GM23338 (cell line): Measurements from ENCODE around the gene CACNA2D3. TPM values are rescaled to one million over a fixed set of nuclear protein-coding genes. Genes with fewer than 3 reads are reported as not detected.

Source experiments
- CREB1 ChIP-seq: fragments of 250-450 bp; sonication (Bioruptor Pico); IDR thresholded peaks from 2 replicates; pipeline ENCODE4 v1.5.0; 2020; ENCODE audit warnings: low read depth, mild to moderate bottlenecking, moderate library complexity
- CTCF ChIP-seq, 2 experiments: fragments of 200-600 bp in 1 of 2; sonication (generic) in 1 of 2; conservative IDR thresholded peaks; 2 replicates each; pipeline versions ENCODE4 v1.5.1 to v1.6.1; 2016 to 2017; ENCODE audit warnings: antibody characterized with exemption in 2 of 2, low read depth in 2 of 2, mild to moderate bottlenecking in 2 of 2, moderate library complexity in 1 of 2
- ETS1 ChIP-seq: IDR thresholded peaks from 2 replicates; pipeline ENCODE4 v1.6.1; 2016; ENCODE audit warnings: antibody characterized with exemption
- EZH2 ChIP-seq: fragments of 200-600 bp; sonication (generic); IDR thresholded peaks from one replicate; pipeline ENCODE4 v1.8.0; 2017; ENCODE audit warnings: antibody characterized with exemption, mild to moderate bottlenecking, low read depth; ENCODE audit not compliant: unreplicated experiment
- EZH2phosphoT487 ChIP-seq: fragments of 200-600 bp; sonication (generic); IDR thresholded peaks from one replicate; pipeline ENCODE4 v1.8.1; 2018; ENCODE audit warnings: antibody characterized with exemption; ENCODE audit not compliant: unreplicated experiment
- JUNB ChIP-seq: IDR thresholded peaks from one replicate; pipeline ENCODE4 v1.6.1; 2016; ENCODE audit warnings: antibody characterized with exemption; ENCODE audit not compliant: unreplicated experiment
- NANOG ChIP-seq: IDR thresholded peaks from 2 replicates; pipeline ENCODE4 v1.6.1; 2016; ENCODE audit warnings: antibody characterized with exemption, borderline replicate concordance
- POLR2AphosphoS5 ChIP-seq: IDR thresholded peaks from 2 replicates; pipeline ENCODE4 v1.6.1; 2016; ENCODE audit warnings: antibody characterized with exemption, low read depth
- STAT1 ChIP-seq: IDR thresholded peaks from one replicate; pipeline ENCODE4 v1.6.1; 2016; ENCODE audit warnings: antibody characterized with exemption; ENCODE audit not compliant: unreplicated experiment
- ZNF114 ChIP-seq: fragments of 250-450 bp; sonication (Bioruptor Pico); IDR thresholded peaks from 2 replicates; pipeline ENCODE4 v1.5.0; 2020; ENCODE audit warnings: mild to moderate bottlenecking, moderate library complexity
- ZNF331 ChIP-seq: fragments of 250-450 bp; sonication (Bioruptor Pico); IDR thresholded peaks from 2 replicates; pipeline ENCODE4 v1.5.0; 2020; ENCODE audit warnings: low read depth, mild to moderate bottlenecking, moderate library complexity
- polyA plus RNA-seq: library from polyadenylated mRNA; unstranded; fragments of >200 nt; fragmentation: Nextera tagmentation; extraction: Ambion mirVana; gene quantifications from 2 replicates; pipeline ENCODE4 v1.2.1, GENCODE V29; 2016
- total RNA-seq: library from RNA; depleted of rRNA; stranded (reverse); fragments of >200 nt; shearing (Covaris generic); gene quantifications from 2 replicates; pipeline ENCODE4 v1.2.3, GENCODE V29; 2014
- TF ChIP-seq, protein P1 (sequence below): IDR thresholded peaks from one replicate; pipeline ENCODE4 v1.6.1; 2018; ENCODE audit warnings: antibody characterized with exemption; ENCODE audit not compliant: unreplicated experiment

Gene CACNA2D3
- total and polyA plus RNA-seq, 2 experiments from 2014 or later, result 2.2 to 2.3 TPM

GRCh38 chr3:54556630-54557029, 434.3 kb downstream of the CACNA2D3 start (continued):
- TF ChIP-seq, protein P1, sequence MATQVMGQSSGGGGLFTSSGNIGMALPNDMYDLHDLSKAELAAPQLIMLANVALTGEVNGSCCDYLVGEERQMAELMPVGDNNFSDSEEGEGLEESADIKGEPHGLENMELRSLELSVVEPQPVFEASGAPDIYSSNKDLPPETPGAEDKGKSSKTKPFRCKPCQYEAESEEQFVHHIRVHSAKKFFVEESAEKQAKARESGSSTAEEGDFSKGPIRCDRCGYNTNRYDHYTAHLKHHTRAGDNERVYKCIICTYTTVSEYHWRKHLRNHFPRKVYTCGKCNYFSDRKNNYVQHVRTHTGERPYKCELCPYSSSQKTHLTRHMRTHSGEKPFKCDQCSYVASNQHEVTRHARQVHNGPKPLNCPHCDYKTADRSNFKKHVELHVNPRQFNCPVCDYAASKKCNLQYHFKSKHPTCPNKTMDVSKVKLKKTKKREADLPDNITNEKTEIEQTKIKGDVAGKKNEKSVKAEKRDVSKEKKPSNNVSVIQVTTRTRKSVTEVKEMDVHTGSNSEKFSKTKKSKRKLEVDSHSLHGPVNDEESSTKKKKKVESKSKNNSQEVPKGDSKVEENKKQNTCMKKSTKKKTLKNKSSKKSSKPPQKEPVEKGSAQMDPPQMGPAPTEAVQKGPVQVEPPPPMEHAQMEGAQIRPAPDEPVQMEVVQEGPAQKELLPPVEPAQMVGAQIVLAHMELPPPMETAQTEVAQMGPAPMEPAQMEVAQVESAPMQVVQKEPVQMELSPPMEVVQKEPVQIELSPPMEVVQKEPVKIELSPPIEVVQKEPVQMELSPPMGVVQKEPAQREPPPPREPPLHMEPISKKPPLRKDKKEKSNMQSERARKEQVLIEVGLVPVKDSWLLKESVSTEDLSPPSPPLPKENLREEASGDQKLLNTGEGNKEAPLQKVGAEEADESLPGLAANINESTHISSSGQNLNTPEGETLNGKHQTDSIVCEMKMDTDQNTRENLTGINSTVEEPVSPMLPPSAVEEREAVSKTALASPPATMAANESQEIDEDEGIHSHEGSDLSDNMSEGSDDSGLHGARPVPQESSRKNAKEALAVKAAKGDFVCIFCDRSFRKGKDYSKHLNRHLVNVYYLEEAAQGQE, result no peak
- no peak for TF ChIP-seq JUNB
- TF ChIP-seq ETS1, result no peak
- no peak for TF ChIP-seq ZNF114 (CRISPR knock-in tag)
- TF ChIP-seq POLR2AphosphoS5, result no peak
- TF ChIP-seq EZH2, result no peak
- TF ChIP-seq NANOG, result no peak
- TF ChIP-seq CTCF (conservative IDR thresholded peaks at IDR 0.05; ENCODE audit: low read depth in 2 of 2), result no peak
- no peak for TF ChIP-seq EZH2phosphoT487
- TF ChIP-seq ZNF331 (CRISPR knock-in tag), result no peak
- TF ChIP-seq CREB1 (CRISPR knock-in tag), result no peak
- TF ChIP-seq STAT1, result no peak
